Stimulated activated memory B cell treated with anti-CD40 and anti-IgM and Interleukin-4, amounts not matched to agents 10 μg/mL and 1 μg/mL and 100 μg/mL, for 72 hours (primary cell): Measurements from ENCODE around the gene FCRLA.

Experiments
- ATAC-seq: fragments of 150-1000 bp; cut with Tn5 transposase; 2 replicates; pipeline ENCODE4 v1.10.0; 2021
- H3K27ac Mint-ChIP-seq: one replicate; pipeline ENCODE4 v1.8.0; 2022; ENCODE audit warnings: mild to moderate bottlenecking, mixed read lengths
- H3K27me3 Mint-ChIP-seq: one replicate; pipeline ENCODE4 v1.8.0; 2022; ENCODE audit warnings: mixed read lengths
- H3K36me3 Mint-ChIP-seq: one replicate; pipeline ENCODE4 v1.8.0; 2022; ENCODE audit warnings: mixed read lengths
- H3K4me1 Mint-ChIP-seq: one replicate; pipeline ENCODE4 v1.8.0; 2022; ENCODE audit warnings: mixed read lengths
- H3K4me3 Mint-ChIP-seq: one replicate; pipeline ENCODE4 v1.8.0; 2022; ENCODE audit warnings: mild to moderate bottlenecking, moderate library complexity, mixed read lengths
- H3K9me3 Mint-ChIP-seq: one replicate; pipeline ENCODE4 v1.8.0; 2022; ENCODE audit warnings: mixed read lengths

Gene FCRLA

DNA sequence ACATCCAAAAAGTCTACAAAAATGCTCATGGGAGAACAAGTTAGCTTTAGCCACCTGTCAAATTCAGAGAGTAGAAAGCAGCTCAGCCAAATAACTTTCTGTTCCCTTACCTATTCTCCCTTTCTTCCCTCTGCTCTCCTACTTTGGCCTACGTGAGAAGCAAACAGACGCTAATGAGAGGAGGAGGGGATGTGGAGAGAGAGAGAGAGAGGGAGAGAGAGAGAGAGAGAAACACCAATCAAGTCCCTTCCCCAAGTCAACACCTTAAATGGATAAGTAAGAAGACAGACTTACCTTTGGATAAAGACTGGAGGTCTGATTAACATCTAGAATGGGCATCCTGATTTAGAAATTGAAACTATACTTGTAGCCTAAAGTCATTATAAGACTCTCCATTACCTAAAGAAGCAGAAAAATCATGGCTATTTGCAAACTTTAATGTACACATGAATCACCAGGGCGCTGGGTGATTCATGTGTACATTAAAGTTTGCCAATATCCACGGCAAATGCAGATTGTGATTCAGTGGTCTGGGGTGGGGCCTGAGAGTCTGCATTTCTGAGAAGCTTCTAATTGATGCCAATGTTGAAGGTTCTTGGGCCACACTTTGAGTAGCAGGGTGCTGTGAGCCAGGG lies 29.4 kb downstream of the FCRLA start:
- H3K4me1 Mint-ChIP-seq: peaks cover 49% of the 10 kb centered on the region
- peak overlapping the region; percentile 75 for H3K27ac Mint-ChIP-seq
- no peak overlapping the region for H3K4me3 Mint-ChIP-seq
- no peaks in the 10 kb centered on the region for H3K27me3 Mint-ChIP-seq
- no peaks in the 10 kb centered on the region for H3K36me3 Mint-ChIP-seq
- H3K9me3 Mint-ChIP-seq: no peaks in the 10 kb centered on the region
- ATAC-seq: no peak

- Mint-ChIP-seq H3K36me3 (no peaks in the 10 kb centered on the region), H3K27me3 (no peaks in the 10 kb centered on the region), H3K4me3 (no peak overlapping the region), H3K4me1 (peaks cover 51% of the 10 kb centered on the region), H3K9me3 (no peaks in the 10 kb centered on the region), H3K27ac (peak overlapping the region; percentile 94)
- ATAC-seq: no peak
Measured at GRCh38 chr1:161737625-161738024, 30.6 kb downstream of the FCRLA start.

- Mint-ChIP-seq H3K4me1 (peaks cover 55% of the 10 kb centered on the region), H3K4me3 (peak overlapping the region; percentile 40), H3K27ac (peak overlapping the region; percentile 94), H3K27me3 (no peaks in the 10 kb centered on the region), H3K36me3 (no peaks in the 10 kb centered on the region), H3K9me3 (no peaks in the 10 kb centered on the region)
- peak; percentile 91 for ATAC-seq
Measured at GRCh38 chr1:161738627-161739287, 31.7 kb downstream of the FCRLA start.

GRCh38 chr1:161739865-161740566 lies 33.0 kb downstream of the FCRLA start:
- Mint-ChIP-seq H3K4me1 (peaks cover 67% of the 10 kb centered on the region), H3K9me3 (no peaks in the 10 kb centered on the region), H3K27me3 (no peaks in the 10 kb centered on the region), H3K36me3 (no peaks in the 10 kb centered on the region), H3K4me3 (peak overlapping the region; percentile 40), H3K27ac (peak overlapping the region; percentile 94)
- ATAC-seq: peak; percentile 82

- peak overlapping the region; percentile 94 for H3K27ac Mint-ChIP-seq
- H3K4me3 Mint-ChIP-seq: peak overlapping the region; percentile 20
- H3K4me1 Mint-ChIP-seq: peaks cover 67% of the 10 kb centered on the region
- H3K36me3 Mint-ChIP-seq: no peaks in the 10 kb centered on the region
- ATAC-seq: no peak
- no peaks in the 10 kb centered on the region for H3K27me3 Mint-ChIP-seq
- no peaks in the 10 kb centered on the region for H3K9me3 Mint-ChIP-seq
Measured at GRCh38 chr1:161740921-161741320, 33.9 kb downstream of the FCRLA start.

DNA sequence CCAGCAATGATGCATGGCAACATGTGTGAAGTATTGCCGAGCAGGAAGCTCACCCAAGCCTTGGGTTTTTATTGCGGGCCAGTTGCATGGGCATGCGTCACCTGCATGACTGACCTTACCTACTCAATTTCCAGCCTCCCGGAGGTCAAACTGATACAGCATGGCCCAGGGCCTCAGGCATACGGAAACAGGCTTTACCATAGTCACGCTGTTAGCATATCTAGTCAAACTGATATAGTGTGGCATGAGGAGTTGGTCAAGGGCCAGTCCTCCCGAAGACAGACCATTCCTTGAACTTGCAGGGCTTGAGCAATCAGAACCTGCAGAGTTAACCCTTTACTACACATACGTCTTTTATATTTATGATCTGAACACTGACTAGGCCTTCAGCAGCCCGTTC lies 36.2 kb downstream of the FCRLA start:
- no peaks in the 10 kb centered on the region for H3K27me3 Mint-ChIP-seq
- no peak for ATAC-seq
- H3K36me3 Mint-ChIP-seq: no peaks in the 10 kb centered on the region
- H3K4me1 Mint-ChIP-seq: peaks cover 68% of the 10 kb centered on the region
- H3K27ac Mint-ChIP-seq: no peak overlapping the region
- H3K9me3 Mint-ChIP-seq: no peaks in the 10 kb centered on the region
- H3K4me3 Mint-ChIP-seq: no peak overlapping the region

- H3K36me3 Mint-ChIP-seq: no peaks in the 10 kb centered on the region
- H3K27me3 Mint-ChIP-seq: no peaks in the 10 kb centered on the region
- H3K4me3 Mint-ChIP-seq: peak overlapping the region; percentile 46
- no peaks in the 10 kb centered on the region for H3K9me3 Mint-ChIP-seq
- ATAC-seq: peak; percentile 40
- H3K27ac Mint-ChIP-seq: peak overlapping the region; percentile 43
- peaks cover 61% of the 10 kb centered on the region for H3K4me1 Mint-ChIP-seq
Measured at GRCh38 chr1:161747801-161748200, 40.8 kb downstream of the FCRLA start.

DNA sequence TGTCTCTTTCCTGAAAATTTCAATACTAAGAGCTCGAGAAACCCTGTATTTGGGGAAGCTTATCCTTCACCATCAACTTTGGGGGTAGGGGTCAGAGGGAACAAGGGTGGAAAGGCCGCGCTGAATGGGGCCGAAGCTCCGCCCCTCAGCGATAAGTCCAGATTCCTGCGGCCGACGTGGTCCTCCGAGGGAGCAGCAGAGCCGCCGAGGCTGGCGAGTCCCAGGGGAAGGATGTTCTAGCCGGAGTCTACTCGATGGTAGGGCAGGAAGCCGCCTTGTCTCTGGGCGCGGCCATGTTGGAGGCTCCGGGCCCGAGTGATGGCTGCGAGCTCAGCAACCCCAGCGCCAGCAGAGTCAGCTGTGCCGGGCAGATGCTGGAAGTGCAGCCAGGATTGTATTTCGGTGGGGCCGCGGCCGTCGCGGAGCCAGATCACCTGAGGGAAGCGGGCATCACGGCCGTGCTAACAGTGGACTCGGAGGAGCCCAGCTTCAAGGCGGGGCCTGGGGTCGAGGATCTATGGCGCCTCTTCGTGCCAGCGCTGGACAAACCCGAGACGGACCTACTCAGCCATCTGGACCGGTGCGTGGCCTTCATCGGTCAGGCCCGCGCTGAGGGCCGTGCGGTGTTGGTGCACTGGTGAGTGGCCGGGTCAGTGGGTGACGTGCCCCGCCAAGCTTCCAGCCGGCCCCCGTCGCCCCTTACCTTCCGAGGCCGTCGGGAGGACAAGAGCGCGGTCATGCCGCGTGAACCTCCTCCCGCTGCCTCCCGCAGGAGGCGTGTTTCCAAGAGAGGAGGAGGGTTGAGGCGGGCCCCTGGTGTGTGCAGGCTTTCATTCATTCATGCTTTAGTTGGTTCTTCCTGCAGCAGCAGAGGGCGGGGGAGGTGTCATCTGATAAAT lies 42.7 kb downstream of the FCRLA start, which contains the start of gene DUSP12:
DUSP12 (plus strand) TSS at position 278 of the 899 bp plus-strand sequence; CDS start at position 294, 16 bp downstream.
- Mint-ChIP-seq H3K36me3 (peaks cover 13% of the 10 kb centered on the region), H3K27me3 (no peaks in the 10 kb centered on the region), H3K4me3 (peak within 1 kb of the TSS; percentile 100), H3K4me1 (peaks cover 48% of the 10 kb centered on the region), H3K9me3 (peaks cover 5% of the 10 kb centered on the region), H3K27ac (peak within 1 kb of the TSS; percentile 99)
- peak; percentile 99 for ATAC-seq

GRCh38 chr1:161763522-161764098 lies 56.6 kb downstream of the FCRLA start:
- H3K4me1 Mint-ChIP-seq: peaks cover 39% of the 10 kb centered on the region
- H3K27me3 Mint-ChIP-seq: no peaks in the 10 kb centered on the region
- peak overlapping the region; percentile 56 for H3K27ac Mint-ChIP-seq
- ATAC-seq: peak; percentile 51
- H3K9me3 Mint-ChIP-seq: no peaks in the 10 kb centered on the region
- peak overlapping the region; percentile 53 for H3K4me3 Mint-ChIP-seq
- H3K36me3 Mint-ChIP-seq: peaks cover 6% of the 10 kb centered on the region
